Measurements from ENCODE around the gene CREB3L2. TPM values are rescaled to one million over a fixed set of nuclear protein-coding genes. Genes with fewer than 3 reads are reported as not detected.
"Not testable (repeated sequence)": the region's sequence is repeated elsewhere in the genome, so short reads cannot be mapped to it uniquely, and the experiment has no call there.

Gene CREB3L2
- total RNA-seq, 1 donor from 2014 or later = 50.6 TPM

DNA sequence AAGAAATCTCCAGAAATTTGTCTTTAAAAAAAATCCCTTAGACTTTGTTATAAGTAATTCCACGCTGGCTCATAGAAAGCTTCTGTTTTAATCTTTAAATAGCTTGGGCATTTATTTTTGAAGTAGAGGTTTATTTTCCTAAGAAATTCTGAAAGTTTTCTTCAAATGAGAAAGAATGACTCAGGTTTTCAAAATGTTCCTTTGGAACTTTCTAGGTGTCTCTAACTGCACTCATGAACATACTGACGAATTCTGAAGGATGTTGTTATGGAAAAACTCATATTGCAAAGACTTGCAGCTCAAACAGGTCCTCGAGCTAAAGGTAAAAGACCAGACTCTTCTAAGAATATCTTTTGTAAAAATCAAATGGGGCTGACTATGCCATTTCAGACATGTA is 165.8 kb downstream of the CREB3L2 start:
- no peaks in the 10 kb centered on the region for H3K27me3 Mint-ChIP-seq (ENCODE audit: unreplicated experiment)
- no peak for DNase-seq (ENCODE audit: low spot score)
- H3K4me1 Mint-ChIP-seq (ENCODE audit: unreplicated experiment) = peaks cover 7% of the 10 kb centered on the region
- H3K9me3 Mint-ChIP-seq (ENCODE audit: unreplicated experiment) = peaks cover 12% of the 10 kb centered on the region
- H3K4me3 Mint-ChIP-seq (ENCODE audit: unreplicated experiment) = no peak overlapping the region
- peaks cover 2% of the 10 kb centered on the region for H3K36me3 Mint-ChIP-seq (ENCODE audit: low read depth, unreplicated experiment)
- TF ChIP-seq, protein P1, sequence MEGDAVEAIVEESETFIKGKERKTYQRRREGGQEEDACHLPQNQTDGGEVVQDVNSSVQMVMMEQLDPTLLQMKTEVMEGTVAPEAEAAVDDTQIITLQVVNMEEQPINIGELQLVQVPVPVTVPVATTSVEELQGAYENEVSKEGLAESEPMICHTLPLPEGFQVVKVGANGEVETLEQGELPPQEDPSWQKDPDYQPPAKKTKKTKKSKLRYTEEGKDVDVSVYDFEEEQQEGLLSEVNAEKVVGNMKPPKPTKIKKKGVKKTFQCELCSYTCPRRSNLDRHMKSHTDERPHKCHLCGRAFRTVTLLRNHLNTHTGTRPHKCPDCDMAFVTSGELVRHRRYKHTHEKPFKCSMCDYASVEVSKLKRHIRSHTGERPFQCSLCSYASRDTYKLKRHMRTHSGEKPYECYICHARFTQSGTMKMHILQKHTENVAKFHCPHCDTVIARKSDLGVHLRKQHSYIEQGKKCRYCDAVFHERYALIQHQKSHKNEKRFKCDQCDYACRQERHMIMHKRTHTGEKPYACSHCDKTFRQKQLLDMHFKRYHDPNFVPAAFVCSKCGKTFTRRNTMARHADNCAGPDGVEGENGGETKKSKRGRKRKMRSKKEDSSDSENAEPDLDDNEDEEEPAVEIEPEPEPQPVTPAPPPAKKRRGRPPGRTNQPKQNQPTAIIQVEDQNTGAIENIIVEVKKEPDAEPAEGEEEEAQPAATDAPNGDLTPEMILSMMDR (IDR thresholded peaks at IDR 0.05; ENCODE audit: unreplicated experiment) = no peak
- H3K27ac Mint-ChIP-seq (ENCODE audit: unreplicated experiment) = no peak overlapping the region

DNA sequence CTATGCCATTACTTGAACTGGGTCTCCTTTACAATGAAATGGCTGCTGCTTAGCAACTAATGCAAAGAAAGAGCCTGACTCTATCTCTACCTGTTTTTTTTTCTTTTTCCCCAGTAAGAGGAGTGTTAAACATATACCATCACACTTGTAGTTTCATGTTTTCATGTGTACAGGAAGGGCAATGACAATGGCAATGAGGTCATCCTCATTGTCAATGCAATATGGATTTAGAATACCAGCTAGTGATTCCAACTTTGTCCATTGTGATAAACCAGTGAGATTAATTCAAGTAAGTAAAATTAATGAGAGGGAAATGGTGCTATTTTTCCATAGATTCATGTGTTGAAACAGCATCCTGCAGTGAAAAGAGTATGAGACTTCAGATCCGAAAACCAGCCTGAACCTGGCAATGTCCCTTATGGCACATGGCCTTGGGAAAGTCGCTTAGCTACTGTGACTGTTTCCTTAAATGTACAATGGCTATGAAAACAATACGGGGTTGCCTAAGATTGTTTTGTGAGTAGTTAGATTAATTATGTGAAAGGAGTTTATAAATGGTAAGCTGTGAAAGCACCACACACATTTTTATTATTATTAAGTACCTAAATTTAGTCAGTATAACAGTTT is 166.3 kb downstream of the CREB3L2 start:
- Mint-ChIP-seq H3K4me3 (ENCODE audit: unreplicated experiment) (no peak overlapping the region), H3K27me3 (ENCODE audit: unreplicated experiment) (no peaks in the 10 kb centered on the region), H3K4me1 (ENCODE audit: unreplicated experiment) (peaks cover 7% of the 10 kb centered on the region), H3K27ac (ENCODE audit: unreplicated experiment) (no peak overlapping the region), H3K36me3 (ENCODE audit: low read depth, unreplicated experiment) (peaks cover 7% of the 10 kb centered on the region), H3K9me3 (ENCODE audit: unreplicated experiment) (peaks cover 16% of the 10 kb centered on the region)
- DNase-seq (ENCODE audit: low spot score) = no peak
- TF ChIP-seq, protein P1 (IDR thresholded peaks at IDR 0.05; ENCODE audit: unreplicated experiment) = no peak

DNA sequence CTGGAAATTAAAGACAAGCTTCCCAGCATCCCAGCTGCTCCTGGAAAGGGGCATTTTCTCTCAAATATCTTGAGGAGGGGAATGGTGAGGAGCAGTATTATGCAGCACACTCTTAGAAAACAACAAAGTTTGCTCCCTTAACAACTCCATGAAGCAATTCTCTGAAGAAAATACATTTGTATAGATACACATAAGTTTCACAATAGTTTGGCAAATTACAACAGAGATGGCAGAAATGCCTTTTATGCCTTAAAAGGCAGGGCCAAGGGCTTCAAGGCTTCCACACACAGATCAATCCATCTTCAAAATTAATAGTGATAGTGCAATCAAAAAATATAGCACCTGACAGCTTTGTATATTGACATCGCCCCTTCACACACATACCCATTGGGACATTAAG is 167.3 kb downstream of the CREB3L2 start:
- peaks cover 10% of the 10 kb centered on the region for H3K36me3 Mint-ChIP-seq (ENCODE audit: low read depth, unreplicated experiment)
- H3K27ac Mint-ChIP-seq (ENCODE audit: unreplicated experiment) = no peak overlapping the region
- H3K4me3 Mint-ChIP-seq (ENCODE audit: unreplicated experiment) = no peak overlapping the region
- peaks cover 3% of the 10 kb centered on the region for H3K4me1 Mint-ChIP-seq (ENCODE audit: unreplicated experiment)
- no peaks in the 10 kb centered on the region for H3K27me3 Mint-ChIP-seq (ENCODE audit: unreplicated experiment)
- peaks cover 19% of the 10 kb centered on the region for H3K9me3 Mint-ChIP-seq (ENCODE audit: unreplicated experiment)
- TF ChIP-seq, protein P1 (IDR thresholded peaks at IDR 0.05; ENCODE audit: unreplicated experiment) = no peak
- no peak for DNase-seq (ENCODE audit: low spot score)

DNA sequence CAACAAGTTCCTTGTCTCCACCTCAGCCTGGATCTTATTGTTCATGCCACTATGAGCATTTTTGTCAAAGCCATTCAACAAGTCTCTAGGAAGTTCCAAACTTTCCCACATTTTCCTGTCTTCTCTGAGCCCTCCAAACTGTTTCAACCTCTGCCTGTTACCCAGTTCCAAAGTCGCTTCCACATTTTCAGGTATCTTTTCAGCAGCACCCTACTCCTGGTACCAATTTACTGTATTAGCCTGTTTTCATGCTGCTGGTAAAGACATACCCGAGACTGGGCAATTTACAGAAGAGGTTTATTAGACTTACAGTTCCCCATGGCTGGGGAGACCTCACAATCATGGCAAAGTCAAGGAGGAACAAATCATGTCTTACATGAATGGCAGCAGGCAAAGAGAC is 168.9 kb downstream of the CREB3L2 start:
- not testable (repeated sequence) for DNase-seq (ENCODE audit: low spot score); H3K4me1 Mint-ChIP-seq (ENCODE audit: unreplicated experiment); H3K27me3 Mint-ChIP-seq (ENCODE audit: unreplicated experiment); H3K27ac Mint-ChIP-seq (ENCODE audit: unreplicated experiment); H3K4me3 Mint-ChIP-seq (ENCODE audit: unreplicated experiment); H3K36me3 Mint-ChIP-seq (ENCODE audit: low read depth, unreplicated experiment)
- peaks cover 19% of the 10 kb centered on the region for H3K9me3 Mint-ChIP-seq (ENCODE audit: unreplicated experiment)

DNA sequence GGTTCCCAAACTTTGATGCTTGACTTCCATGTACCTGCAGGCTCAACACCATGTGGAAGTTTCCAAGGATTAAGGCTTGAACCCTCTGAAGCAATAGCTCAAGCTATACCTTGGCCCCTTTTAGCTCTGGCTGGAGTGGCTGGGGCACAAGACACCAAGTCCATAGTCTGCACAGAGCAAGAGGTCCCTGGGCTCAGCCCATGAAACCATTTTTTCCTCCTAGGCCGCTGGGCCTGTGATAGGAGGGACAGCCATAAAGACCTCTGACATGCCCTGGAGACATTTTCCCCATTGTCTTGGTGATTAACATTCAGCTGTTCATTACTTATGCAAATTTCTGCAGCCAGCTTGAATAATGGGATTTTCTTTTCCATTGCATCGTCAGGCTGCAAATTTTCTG is 169.5 kb downstream of the CREB3L2 start:
- H3K27me3 Mint-ChIP-seq (ENCODE audit: unreplicated experiment) = no peaks in the 10 kb centered on the region
- no peak for DNase-seq (ENCODE audit: low spot score)
- TF ChIP-seq, protein P1 (IDR thresholded peaks at IDR 0.05; ENCODE audit: unreplicated experiment) = no peak
- no peaks in the 10 kb centered on the region for H3K4me1 Mint-ChIP-seq (ENCODE audit: unreplicated experiment)
- peaks cover 10% of the 10 kb centered on the region for H3K36me3 Mint-ChIP-seq (ENCODE audit: low read depth, unreplicated experiment)
- peaks cover 19% of the 10 kb centered on the region for H3K9me3 Mint-ChIP-seq (ENCODE audit: unreplicated experiment)
- H3K27ac Mint-ChIP-seq (ENCODE audit: unreplicated experiment) = no peak overlapping the region
- no peak overlapping the region for H3K4me3 Mint-ChIP-seq (ENCODE audit: unreplicated experiment)

DNA sequence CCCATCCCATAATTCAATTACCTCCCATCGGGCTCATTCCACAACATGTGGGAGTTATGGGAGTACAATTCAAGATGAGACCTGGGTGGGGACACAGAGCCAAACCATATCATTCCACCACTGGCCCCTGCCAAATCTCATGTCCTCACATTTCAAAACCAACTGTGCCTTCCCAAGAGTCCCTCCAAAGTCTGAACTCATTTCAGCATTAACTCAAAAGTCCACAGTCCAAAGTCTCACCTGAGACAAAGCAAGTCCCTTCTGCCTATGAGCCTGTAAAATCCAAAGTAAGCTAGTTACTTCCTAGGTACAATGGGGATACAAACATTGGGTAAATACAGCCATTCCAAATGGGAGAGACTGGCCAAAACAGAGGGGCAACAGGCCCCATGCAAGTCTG is 170.3 kb downstream of the CREB3L2 start:
- H3K9me3 Mint-ChIP-seq (ENCODE audit: unreplicated experiment) = peaks cover 19% of the 10 kb centered on the region

More for the DNA sequence above, 170.3 kb downstream of the CREB3L2 start:
- H3K4me1 Mint-ChIP-seq (ENCODE audit: unreplicated experiment); H3K27ac Mint-ChIP-seq (ENCODE audit: unreplicated experiment); H3K36me3 Mint-ChIP-seq (ENCODE audit: low read depth, unreplicated experiment); H3K4me3 Mint-ChIP-seq (ENCODE audit: unreplicated experiment); DNase-seq (ENCODE audit: low spot score); H3K27me3 Mint-ChIP-seq (ENCODE audit: unreplicated experiment): not testable (repeated sequence)
